Fibroblast of lung (primary cell): Measurements from ENCODE around the gene GLIS1. TPM values are rescaled to one million over a fixed set of nuclear protein-coding genes. Genes with fewer than 3 reads are reported as not detected.

ENCODE experiments used
- DNase-seq, 2 donors: peaks; one replicate each; pipeline versions ENCODE4 v3.0.0 to v3.0.0-alpha.2; 2010; ENCODE audit warnings: low read depth in 2 of 2
- H2AFZ ChIP-seq: 2 replicates; pipeline ENCODE4 v1.5.1; 2012; ENCODE audit warnings: low read length, control low read depth, inconsistent platforms
- H3K27ac ChIP-seq: 2 replicates; pipeline ENCODE4 v1.5.1; 2011; ENCODE audit warnings: low read length, control low read depth; ENCODE audit not compliant: insufficient read depth
- H3K27me3 ChIP-seq: 2 replicates; pipeline ENCODE4 v1.5.1; 2011; ENCODE audit warnings: mild to moderate bottlenecking, low read length; ENCODE audit not compliant: control insufficient read depth, insufficient read depth
- H3K36me3 ChIP-seq: 2 replicates; pipeline ENCODE4 v1.5.1; 2011; ENCODE audit warnings: low read length; ENCODE audit not compliant: control insufficient read depth, insufficient read depth
- H3K4me1 ChIP-seq: 2 replicates; pipeline ENCODE4 v1.5.1; 2011; ENCODE audit warnings: low read length; ENCODE audit not compliant: control insufficient read depth, insufficient read depth; ENCODE audit errors: extremely low read depth
- H3K4me2 ChIP-seq: 2 replicates; pipeline ENCODE4 v1.5.1; 2011; ENCODE audit warnings: low read length, control low read depth; ENCODE audit not compliant: insufficient read depth; ENCODE audit errors: extremely low read depth
- H3K4me3 ChIP-seq, 4 experiments: fragments of 200-600 bp in 1 of 4; sonication (generic) in 1 of 4; replicated peaks in 1 of 4; 2 replicates each; pipeline ENCODE4 v1.5.1; 2011 to 2016; ENCODE audit warnings: low read length in 4 of 4, low read depth in 3 of 4, mild to moderate bottlenecking in 3 of 4, control low read depth in 2 of 4, inconsistent platforms in 1 of 4, mixed read lengths in 1 of 4; ENCODE audit not compliant: insufficient read depth in 1 of 4; ENCODE audit errors: control extremely low read depth in 1 of 4
- H3K79me2 ChIP-seq: 2 replicates; pipeline ENCODE4 v1.5.1; 2012; ENCODE audit warnings: mild to moderate bottlenecking, low read length, inconsistent platforms; ENCODE audit not compliant: control insufficient read depth, insufficient read depth
- H3K9ac ChIP-seq: 2 replicates; pipeline ENCODE4 v1.5.1; 2011; ENCODE audit warnings: mild to moderate bottlenecking, low read length, control low read depth; ENCODE audit not compliant: insufficient read depth
- H3K9me3 ChIP-seq: 2 replicates; pipeline ENCODE4 v1.5.1; 2012; ENCODE audit warnings: low read depth, low read length; ENCODE audit not compliant: control insufficient read depth, insufficient read depth
- H4K20me1 ChIP-seq: 2 replicates; pipeline ENCODE4 v1.5.1; 2011; ENCODE audit warnings: low read length; ENCODE audit not compliant: control insufficient read depth, insufficient read depth; ENCODE audit errors: extremely low read depth
- CTCF ChIP-seq, 2 donors: IDR thresholded peaks in 1 of 2; conservative IDR thresholded peaks in 1 of 2; 1 replicate in 1 of 2; 2 replicates in 1 of 2; pipeline ENCODE4 v1.5.1; 2011 to 2012; ENCODE audit warnings: low read length in 2 of 2, control low read depth in 1 of 2, inconsistent platforms in 1 of 2, low read depth in 1 of 2, mild to moderate bottlenecking in 1 of 2
- EZH2 ChIP-seq: IDR thresholded peaks from 2 replicates; pipeline ENCODE4 v1.5.1; 2012; ENCODE audit warnings: low read length, control low read depth, mild to moderate bottlenecking; ENCODE audit errors: missing control alignments
- polyA plus RNA-seq, 2 donors: library from polyadenylated mRNA; depleted of rRNA in 1 of 2; stranded (reverse) in 1 of 2; unstranded in 1 of 2; fragments of >200 nt; gene quantifications; 2 replicates each; pipeline ENCODE4 v1.2.1, GENCODE V29; 2011 to 2012; ENCODE audit warnings: missing spikeins in 1 of 2
- total RNA-seq: library from RNA; depleted of rRNA; stranded (reverse); fragments of >200 nt; gene quantifications from 2 replicates; pipeline ENCODE4 v1.2.1, GENCODE V29; 2014

Gene GLIS1
- total and polyA plus RNA-seq, 2 donors (not counting 1 experiment from before 2014, with no cell fraction given), result under 0.01 to 0.05 TPM

DNA sequence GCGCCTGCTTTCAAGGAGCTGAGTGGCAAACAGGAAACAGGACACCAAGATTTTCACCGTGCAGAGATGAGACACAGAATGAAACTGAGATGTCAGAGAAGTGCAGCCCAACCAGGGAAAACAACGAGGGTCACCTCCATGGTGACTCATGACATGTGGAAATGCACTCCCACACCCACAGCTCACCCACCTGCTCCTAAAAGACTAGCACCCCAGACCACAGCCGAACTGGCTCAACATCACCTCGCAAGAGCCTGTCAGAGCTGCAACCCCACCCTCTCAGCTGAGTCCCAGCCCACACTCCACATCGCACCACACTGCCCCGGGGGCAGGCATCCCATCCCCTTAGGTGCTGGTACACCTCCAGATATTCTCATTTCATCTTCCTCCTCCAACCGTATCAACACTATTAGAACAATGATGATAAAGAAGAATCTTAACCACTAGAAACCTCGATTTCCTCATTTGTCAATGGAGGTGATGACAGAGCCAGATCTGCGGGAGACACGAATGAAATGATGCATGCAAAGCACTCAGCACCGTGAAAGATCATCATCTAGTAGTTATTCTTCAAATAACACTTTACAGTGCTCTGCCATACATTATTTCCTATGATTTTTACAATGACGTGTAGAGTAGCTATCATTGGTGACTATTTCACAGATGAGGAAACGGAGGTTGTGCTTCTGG, 176.5 kb downstream of the GLIS1 start:
- Histone ChIP-seq H3K4me2 (no peak overlapping the region), H3K27me3 (peaks cover 15% of the 10 kb centered on the region), H4K20me1 (no peaks in the 10 kb centered on the region), H3K4me1 (no peaks in the 10 kb centered on the region), H3K4me3 (no peak overlapping the region), H3K36me3 (no peaks in the 10 kb centered on the region), H3K27ac (no peak overlapping the region), H3K9ac (no peak overlapping the region), H3K9me3 (no peaks in the 10 kb centered on the region), H3K79me2 (no peaks in the 10 kb centered on the region), H2AFZ (no peak overlapping the region)
- TF ChIP-seq EZH2 (no peak), CTCF (conservative IDR thresholded peaks at IDR 0.05 in 1 of 2, IDR thresholded peaks at IDR 0.05 in 1 of 2; ENCODE audit: low read depth in 1 of 2, low read length in 2 of 2) (no peak)
- DNase-seq, result no peak

GRCh38 chr1:53561503-53562105, 177.4 kb downstream of the GLIS1 start:
- Histone ChIP-seq H2AFZ (no peak overlapping the region), H3K4me1 (no peaks in the 10 kb centered on the region), H3K9me3 (no peaks in the 10 kb centered on the region), H3K79me2 (no peaks in the 10 kb centered on the region), H3K27ac (no peak overlapping the region), H3K36me3 (no peaks in the 10 kb centered on the region), H3K4me2 (no peak overlapping the region), H3K9ac (no peak overlapping the region), H3K4me3 (no peak overlapping the region), H4K20me1 (no peaks in the 10 kb centered on the region), H3K27me3 (peaks cover 15% of the 10 kb centered on the region)
- TF ChIP-seq EZH2, result no peak
- no peak for TF ChIP-seq CTCF (conservative IDR thresholded peaks at IDR 0.05 in 1 of 2, IDR thresholded peaks at IDR 0.05 in 1 of 2; ENCODE audit: low read depth in 1 of 2, low read length in 2 of 2)
- no peak for DNase-seq

GRCh38 chr1:53560581-53561502, 178.1 kb downstream of the GLIS1 start:
- peaks cover 15% of the 10 kb centered on the region for H3K27me3 ChIP-seq
- H4K20me1 ChIP-seq, result no peaks in the 10 kb centered on the region
- no peak overlapping the region for H3K9ac ChIP-seq
- no peaks in the 10 kb centered on the region for H3K4me1 ChIP-seq
- no peaks in the 10 kb centered on the region for H3K36me3 ChIP-seq
- no peak for TF ChIP-seq CTCF (conservative IDR thresholded peaks at IDR 0.05 in 1 of 2, IDR thresholded peaks at IDR 0.05 in 1 of 2; ENCODE audit: low read depth in 1 of 2, low read length in 2 of 2)
- TF ChIP-seq EZH2, result no peak
- H3K27ac ChIP-seq, result no peak overlapping the region
- no peak overlapping the region for H3K4me2 ChIP-seq
- peak in 1 of 2 donors; percentile 60 for DNase-seq
- H2AFZ ChIP-seq, result no peak overlapping the region
- H3K4me3 ChIP-seq, result no peak overlapping the region
- no peaks in the 10 kb centered on the region for H3K9me3 ChIP-seq
- no peaks in the 10 kb centered on the region for H3K79me2 ChIP-seq
